Activated naive CD8-positive, alpha-beta T cell treated with anti-CD3 and anti-CD28 coated beads, Interleukin-2, amount 50 U/mL, for 24 hours (primary cell): ENCODE data around the gene SLC30A4.
"Not testable (repeated sequence)": the region's sequence is repeated elsewhere in the genome, so short reads cannot be mapped to it uniquely, and the experiment has no call there.

ENCODE experiments used
- ATAC-seq: fragments of 150-1000 bp; cut with Tn5 transposase; one replicate; pipeline ENCODE4 v1.10.0; 2021
- DNase-seq: peaks from one replicate; pipeline ENCODE4 v3.0.0; 2021
- H3K27ac Mint-ChIP-seq: one replicate; pipeline ENCODE4 v1.8.0; 2021; ENCODE audit warnings: mild to moderate bottlenecking, mixed read lengths
- H3K27me3 Mint-ChIP-seq: one replicate; pipeline ENCODE4 v1.8.0; 2021; ENCODE audit warnings: mixed read lengths
- H3K36me3 Mint-ChIP-seq: one replicate; pipeline ENCODE4 v1.8.0; 2021; ENCODE audit warnings: low read depth, mixed read lengths
- H3K4me1 Mint-ChIP-seq: one replicate; pipeline ENCODE4 v1.8.0; 2021; ENCODE audit warnings: mixed read lengths
- H3K4me3 Mint-ChIP-seq: one replicate; pipeline ENCODE4 v1.8.0; 2021; ENCODE audit warnings: mild to moderate bottlenecking, moderate library complexity, mixed read lengths
- H3K9me3 Mint-ChIP-seq: one replicate; pipeline ENCODE4 v1.8.0; 2021; ENCODE audit warnings: mixed read lengths

The SLC30A4 gene

DNA sequence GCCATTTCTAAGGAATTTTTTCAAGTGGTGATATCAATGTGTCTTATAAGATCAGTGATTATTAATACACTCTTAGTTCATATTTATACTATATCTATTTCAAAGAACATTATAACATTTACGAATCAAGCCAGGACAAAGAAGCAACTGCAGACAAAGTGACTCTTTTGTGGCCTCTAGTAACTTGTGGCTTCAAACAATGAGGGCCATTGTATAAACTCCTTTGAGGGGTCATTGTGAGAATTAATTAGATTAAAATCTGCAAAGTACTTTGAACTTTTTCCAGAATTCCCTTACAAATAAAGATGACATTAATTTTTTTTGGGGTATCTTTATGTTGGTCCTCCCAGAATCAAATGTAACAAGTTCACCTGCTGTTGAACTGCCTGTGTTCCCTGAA is 12.3 kb upstream of the SLC30A4 start:
- no peak overlapping the region for H3K4me3 Mint-ChIP-seq
- DNase-seq: no peak
- peaks cover 2% of the 10 kb centered on the region for H3K27me3 Mint-ChIP-seq
- ATAC-seq: no peak
- H3K36me3 Mint-ChIP-seq: no peaks in the 10 kb centered on the region
- no peak overlapping the region for H3K27ac Mint-ChIP-seq
- H3K9me3 Mint-ChIP-seq: no peaks in the 10 kb centered on the region
- no peaks in the 10 kb centered on the region for H3K4me1 Mint-ChIP-seq

- H3K4me3 Mint-ChIP-seq, H3K27me3 Mint-ChIP-seq, DNase-seq, H3K27ac Mint-ChIP-seq, H3K4me1 Mint-ChIP-seq, H3K36me3 Mint-ChIP-seq, ATAC-seq, H3K9me3 Mint-ChIP-seq: not testable (repeated sequence)
Measured at GRCh38 chr15:45532892-45533291, 10.3 kb upstream of the SLC30A4 start.

- H3K27ac Mint-ChIP-seq: no peak overlapping the region
- H3K36me3 Mint-ChIP-seq: no peaks in the 10 kb centered on the region
- DNase-seq (no peak), ATAC-seq (no peak)
- H3K4me3 Mint-ChIP-seq: no peak overlapping the region
- H3K27me3 Mint-ChIP-seq: peaks cover 2% of the 10 kb centered on the region
- no peaks in the 10 kb centered on the region for H3K9me3 Mint-ChIP-seq
- H3K4me1 Mint-ChIP-seq: no peaks in the 10 kb centered on the region
Measured at GRCh38 chr15:45529613-45530012, 7.1 kb upstream of the SLC30A4 start.

- Mint-ChIP-seq H3K27me3 (peaks cover 6% of the 10 kb centered on the region), H3K9me3 (no peaks in the 10 kb centered on the region), H3K4me1 (peaks cover 6% of the 10 kb centered on the region), H3K27ac (no peak overlapping the region), H3K36me3 (no peaks in the 10 kb centered on the region), H3K4me3 (no peak overlapping the region)
- DNase-seq: no peak
- no peak for ATAC-seq
Measured at GRCh38 chr15:45527086-45527485, 4.5 kb upstream of the SLC30A4 start.

DNA sequence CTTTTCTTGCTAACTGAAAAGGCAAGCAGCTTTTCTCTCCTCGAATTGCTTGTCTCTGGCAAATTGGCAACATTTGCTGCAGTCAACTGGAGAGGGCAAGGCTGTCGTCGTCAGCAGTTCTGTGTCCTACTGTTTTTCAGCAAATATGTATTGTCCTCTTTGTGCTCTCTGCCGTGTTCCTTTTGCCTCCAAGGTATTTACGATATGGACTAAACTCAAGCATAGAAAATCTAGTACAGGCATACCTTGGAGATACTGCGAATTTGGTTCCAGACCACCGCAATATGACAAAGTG is 558 bp upstream of the SLC30A4 start:
- DNase-seq (no peak), ATAC-seq (no peak)
- Mint-ChIP-seq H3K4me3 (peak overlapping the region; percentile 80), H3K36me3 (no peaks in the 10 kb centered on the region), H3K27me3 (peaks cover 6% of the 10 kb centered on the region), H3K9me3 (no peaks in the 10 kb centered on the region), H3K4me1 (peaks cover 23% of the 10 kb centered on the region), H3K27ac (peak overlapping the region; percentile 53)

GRCh38 chr15:45521596-45522327 is 793 bp downstream of the SLC30A4 start:
- peaks cover 23% of the 10 kb centered on the region for H3K4me1 Mint-ChIP-seq
- DNase-seq (no peak), ATAC-seq (peak; percentile 3)
- peak overlapping the region; percentile 84 for H3K27ac Mint-ChIP-seq
- H3K27me3 Mint-ChIP-seq: peaks cover 6% of the 10 kb centered on the region
- no peaks in the 10 kb centered on the region for H3K9me3 Mint-ChIP-seq
- peak overlapping the region; percentile 92 for H3K4me3 Mint-ChIP-seq
- H3K36me3 Mint-ChIP-seq: no peaks in the 10 kb centered on the region

- H3K9me3 Mint-ChIP-seq: no peaks in the 10 kb centered on the region
- no peaks in the 10 kb centered on the region for H3K27me3 Mint-ChIP-seq
- DNase-seq (no peak), ATAC-seq (no peak)
- peaks cover 6% of the 10 kb centered on the region for H3K36me3 Mint-ChIP-seq
- H3K27ac Mint-ChIP-seq: no peak overlapping the region
- no peaks in the 10 kb centered on the region for H3K4me1 Mint-ChIP-seq
- H3K4me3 Mint-ChIP-seq: no peak overlapping the region
Measured at GRCh38 chr15:45510758-45511280, 11.7 kb downstream of the SLC30A4 start.

GRCh38 chr15:45507143-45507542 is 15.4 kb downstream of the SLC30A4 start:
- not testable (repeated sequence) for H3K9me3 Mint-ChIP-seq, ATAC-seq, DNase-seq, H3K36me3 Mint-ChIP-seq, H3K27ac Mint-ChIP-seq, H3K27me3 Mint-ChIP-seq, H3K4me3 Mint-ChIP-seq, H3K4me1 Mint-ChIP-seq

GRCh38 chr15:45499426-45499825 is 23.1 kb downstream of the SLC30A4 start:
- Mint-ChIP-seq H3K9me3 (no peaks in the 10 kb centered on the region), H3K4me1 (no peaks in the 10 kb centered on the region), H3K27me3 (no peaks in the 10 kb centered on the region), H3K36me3 (no peaks in the 10 kb centered on the region), H3K27ac (no peak overlapping the region), H3K4me3 (no peak overlapping the region)
- ATAC-seq (no peak), DNase-seq (no peak)

DNA sequence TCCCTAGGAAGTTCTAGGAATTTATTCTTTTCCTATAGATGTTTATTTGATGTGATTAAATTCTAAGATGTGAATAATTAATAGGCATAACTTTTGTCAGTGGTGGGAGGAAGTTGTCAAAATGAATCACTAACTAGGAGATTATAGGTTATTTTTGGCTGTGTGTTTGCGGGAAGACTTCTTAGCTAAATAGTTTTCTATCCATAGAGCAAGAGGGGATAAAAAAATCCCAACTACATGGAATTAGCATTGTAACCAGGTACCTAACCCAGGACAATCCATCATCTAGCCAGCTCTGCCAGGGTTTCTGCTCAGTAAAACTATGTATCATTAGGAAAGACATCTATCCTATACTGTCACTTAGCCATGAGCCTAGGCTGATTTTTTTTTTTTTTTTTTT is 23.9 kb downstream of the SLC30A4 start:
- no peaks in the 10 kb centered on the region for H3K4me1 Mint-ChIP-seq
- no peak overlapping the region for H3K4me3 Mint-ChIP-seq
- no peaks in the 10 kb centered on the region for H3K36me3 Mint-ChIP-seq
- H3K27ac Mint-ChIP-seq: no peak overlapping the region
- H3K27me3 Mint-ChIP-seq: no peaks in the 10 kb centered on the region
- no peaks in the 10 kb centered on the region for H3K9me3 Mint-ChIP-seq
- DNase-seq (no peak), ATAC-seq (no peak)

GRCh38 chr15:45497261-45497660 is 25.3 kb downstream of the SLC30A4 start:
- no peak overlapping the region for H3K27ac Mint-ChIP-seq
- H3K27me3 Mint-ChIP-seq: no peaks in the 10 kb centered on the region
- no peak for DNase-seq
- no peak overlapping the region for H3K4me3 Mint-ChIP-seq
- no peaks in the 10 kb centered on the region for H3K9me3 Mint-ChIP-seq
- no peaks in the 10 kb centered on the region for H3K36me3 Mint-ChIP-seq
- H3K4me1 Mint-ChIP-seq: no peaks in the 10 kb centered on the region
- no peak for ATAC-seq

DNA sequence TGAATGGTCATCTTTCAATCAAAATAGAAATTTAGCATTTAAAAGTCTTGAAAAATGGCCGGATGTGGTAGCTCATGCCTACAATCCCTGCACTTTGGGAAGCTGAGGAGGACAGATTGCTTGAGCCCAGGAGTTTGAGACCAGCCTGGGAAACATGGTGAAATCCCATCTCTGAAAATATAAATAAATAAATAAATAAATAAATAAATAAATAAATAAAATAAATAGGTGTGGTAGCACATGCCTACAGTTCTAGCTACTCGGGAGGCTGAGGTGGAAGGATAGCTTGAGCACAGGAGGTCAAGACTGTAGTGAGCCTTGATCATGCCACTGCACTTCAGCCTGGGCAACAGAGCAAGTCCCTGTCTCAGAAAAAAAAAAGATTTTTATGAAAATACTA is 25.9 kb downstream of the SLC30A4 start:
- ATAC-seq (no peak), DNase-seq (no peak)
- Mint-ChIP-seq H3K4me1 (no peaks in the 10 kb centered on the region), H3K36me3 (no peaks in the 10 kb centered on the region), H3K4me3 (no peak overlapping the region), H3K27me3 (no peaks in the 10 kb centered on the region), H3K27ac (no peak overlapping the region), H3K9me3 (no peaks in the 10 kb centered on the region)

- Mint-ChIP-seq H3K4me3 (no peak overlapping the region), H3K27ac (no peak overlapping the region), H3K36me3 (no peaks in the 10 kb centered on the region), H3K27me3 (no peaks in the 10 kb centered on the region), H3K9me3 (no peaks in the 10 kb centered on the region), H3K4me1 (no peaks in the 10 kb centered on the region)
- DNase-seq (no peak), ATAC-seq (no peak)
Measured at GRCh38 chr15:45495588-45495987, 27.0 kb downstream of the SLC30A4 start.

DNA sequence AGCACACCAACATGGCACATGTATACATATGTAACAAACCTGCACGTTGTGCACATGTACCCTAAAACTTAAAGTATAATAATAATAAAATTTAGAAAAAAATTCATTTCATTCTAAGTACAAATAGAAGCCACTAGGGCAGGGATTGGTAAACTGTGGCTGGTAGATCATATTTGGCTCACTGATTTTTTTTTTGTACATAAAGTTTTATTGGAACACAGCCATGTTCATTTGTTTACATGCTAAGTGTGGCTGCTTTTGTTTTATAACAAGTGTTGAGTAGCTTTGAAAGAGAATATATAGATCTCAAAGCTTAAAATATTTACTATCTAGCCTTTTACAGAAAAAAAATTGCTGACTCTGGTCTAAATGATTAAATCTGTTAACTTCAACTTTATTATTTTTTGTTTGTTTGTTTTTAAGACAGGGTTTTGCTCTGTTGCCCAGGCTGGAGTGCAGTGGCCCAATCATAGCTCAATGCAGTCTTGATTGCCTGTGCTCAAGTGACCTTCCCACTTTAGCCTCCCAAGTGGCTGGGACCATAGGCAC is 32.8 kb downstream of the SLC30A4 start:
- DNase-seq: no peak
- no peaks in the 10 kb centered on the region for H3K36me3 Mint-ChIP-seq
- no peak overlapping the region for H3K4me3 Mint-ChIP-seq
- H3K9me3 Mint-ChIP-seq: no peaks in the 10 kb centered on the region
- H3K27ac Mint-ChIP-seq: no peak overlapping the region
- ATAC-seq: no peak
- no peaks in the 10 kb centered on the region for H3K4me1 Mint-ChIP-seq
- H3K27me3 Mint-ChIP-seq: no peaks in the 10 kb centered on the region

DNA sequence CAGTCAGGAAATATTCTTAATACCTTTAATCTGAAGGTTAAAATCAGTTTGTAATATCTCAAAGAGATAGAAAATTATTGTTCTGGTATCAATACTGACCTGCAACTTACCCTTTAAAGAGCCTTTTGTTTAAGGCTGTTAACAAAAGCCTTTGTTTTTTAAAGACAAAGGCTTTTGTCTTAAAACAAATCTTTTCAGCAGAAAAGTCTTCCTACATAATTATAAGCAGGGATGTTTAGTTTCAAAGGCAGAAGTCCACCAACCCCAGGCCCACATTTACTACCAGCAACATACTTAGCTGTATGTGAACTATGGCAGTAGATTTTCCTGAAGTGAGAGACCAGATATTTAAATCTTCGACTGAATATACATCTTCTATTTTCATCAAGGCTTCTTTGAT is 36.2 kb downstream of the SLC30A4 start:
- ATAC-seq (no peak), DNase-seq (no peak)
- no peaks in the 10 kb centered on the region for H3K36me3 Mint-ChIP-seq
- H3K27ac Mint-ChIP-seq: no peak overlapping the region
- no peaks in the 10 kb centered on the region for H3K4me1 Mint-ChIP-seq
- H3K9me3 Mint-ChIP-seq: no peaks in the 10 kb centered on the region
- H3K4me3 Mint-ChIP-seq: no peak overlapping the region
- H3K27me3 Mint-ChIP-seq: no peaks in the 10 kb centered on the region

DNA sequence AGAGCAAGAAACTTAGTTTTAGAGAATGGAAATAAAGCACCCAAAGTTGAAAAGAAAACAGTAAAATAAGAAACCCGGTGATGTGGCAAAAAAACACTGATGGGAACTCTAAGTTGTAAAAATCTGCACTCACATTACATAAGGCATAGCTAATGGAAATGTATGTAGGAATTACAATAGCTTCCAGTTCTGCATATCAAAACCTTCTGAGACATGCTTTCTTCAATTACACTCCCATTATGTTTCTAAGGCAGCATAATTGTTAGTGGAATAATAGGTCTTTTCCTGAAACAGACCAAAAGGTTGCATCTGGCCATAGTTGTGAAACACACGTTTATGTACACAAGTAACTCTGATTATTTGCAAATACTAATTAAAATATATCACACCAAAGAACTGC is 41.4 kb downstream of the SLC30A4 start:
- no peaks in the 10 kb centered on the region for H3K36me3 Mint-ChIP-seq
- DNase-seq: no peak
- ATAC-seq: no peak
- H3K27me3 Mint-ChIP-seq: no peaks in the 10 kb centered on the region
- no peaks in the 10 kb centered on the region for H3K4me1 Mint-ChIP-seq
- H3K9me3 Mint-ChIP-seq: no peaks in the 10 kb centered on the region
- H3K4me3 Mint-ChIP-seq: no peak overlapping the region
- no peak overlapping the region for H3K27ac Mint-ChIP-seq
